ENCODE results near the gene URB1.
"Not testable (repeated sequence)": the region's sequence is repeated elsewhere in the genome, so short reads cannot be mapped to it uniquely, and the experiment has no call there.

URB1 gene

GRCh38 chr21:32282992-32283391 lies 109.8 kb downstream of the URB1 start:
- DNase-seq (ENCODE audit: low spot score): no peak

GRCh38 chr21:32281531-32281930 lies 111.3 kb downstream of the URB1 start:
- no peak for DNase-seq (ENCODE audit: low spot score)

- no peak for DNase-seq (ENCODE audit: low spot score)
Measured at GRCh38 chr21:32279377-32279680, 113.5 kb downstream of the URB1 start.

- DNase-seq (ENCODE audit: low spot score): peak; percentile 100
Measured at GRCh38 chr21:32278518-32279376, 114.1 kb downstream of the URB1 start, which contains the start of gene MIS18A. Gene MIS18A (minus strand): TSS chr21:32279049. CDS start chr21:32279014, 35 bp downstream.

GRCh38 chr21:32278103-32278502 lies 114.7 kb downstream of the URB1 start:
- DNase-seq (ENCODE audit: low spot score): no peak

GRCh38 chr21:32276671-32277070 lies 116.1 kb downstream of the URB1 start:
- DNase-seq (ENCODE audit: low spot score): no peak

- no peak for DNase-seq (ENCODE audit: low spot score)
Measured at GRCh38 chr21:32270748-32271147, 122.1 kb downstream of the URB1 start.

- not testable (repeated sequence) for DNase-seq (ENCODE audit: low spot score)
Measured at GRCh38 chr21:32265321-32265720, 127.5 kb downstream of the URB1 start.

- DNase-seq (ENCODE audit: low spot score): no peak
Measured at GRCh38 chr21:32261929-32262328, 130.9 kb downstream of the URB1 start.

All from AG20443 (cell line).